T1000 (cell line): ENCODE results near the gene SEC22B.
"Not testable (repeated sequence)": the region's sequence is repeated elsewhere in the genome, so short reads cannot be mapped to it uniquely, and the experiment has no call there.

Source experiments
- DNase-seq: peaks from one replicate; lab custom pipeline; 2025; ENCODE audit warnings: mixed read lengths; lab: John Stamatoyannopoulos, UW

SEC22B gene

DNA sequence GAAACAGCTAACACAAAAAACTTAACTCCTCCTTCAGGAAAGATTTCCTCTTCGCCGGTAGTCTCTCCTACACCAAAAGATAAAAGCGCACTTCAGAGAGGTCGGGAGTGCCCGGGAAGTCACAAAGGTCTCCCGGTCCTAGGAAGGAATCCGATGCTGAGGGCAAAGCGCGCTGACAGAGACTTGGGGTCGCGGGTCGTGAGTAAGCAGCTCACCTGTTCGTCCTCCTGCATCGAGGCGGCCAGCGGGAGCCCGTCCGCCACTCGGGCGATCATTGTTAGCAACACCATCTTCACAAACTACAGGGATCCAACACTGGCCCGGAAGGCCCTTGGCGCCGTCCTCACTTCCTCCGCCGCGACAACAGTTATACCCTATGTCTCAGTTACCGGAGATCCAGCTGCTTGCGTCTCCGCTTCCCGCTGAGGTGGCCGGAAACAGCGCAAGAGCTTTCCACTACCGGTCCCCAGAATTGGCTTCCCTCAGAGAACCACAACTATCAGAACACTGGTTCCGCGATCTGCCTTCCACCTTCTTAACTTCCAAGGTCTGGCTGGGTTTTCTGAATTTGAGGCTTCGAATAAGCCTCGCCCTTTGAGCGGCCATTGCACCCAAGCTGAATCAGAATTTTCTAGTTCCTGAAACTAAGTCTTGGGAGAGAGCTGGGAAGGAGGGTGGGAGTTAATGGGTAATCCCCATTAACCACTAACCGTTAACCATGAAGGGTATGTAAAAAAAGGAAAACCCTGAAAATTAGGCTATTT lies at the start of gene SEC22B:
SEC22B (minus strand) TSS at position 429 of the 764 bp plus-strand sequence; CDS start at position 290, 139 bp downstream.
- DNase-seq = peak; percentile 84

DNA sequence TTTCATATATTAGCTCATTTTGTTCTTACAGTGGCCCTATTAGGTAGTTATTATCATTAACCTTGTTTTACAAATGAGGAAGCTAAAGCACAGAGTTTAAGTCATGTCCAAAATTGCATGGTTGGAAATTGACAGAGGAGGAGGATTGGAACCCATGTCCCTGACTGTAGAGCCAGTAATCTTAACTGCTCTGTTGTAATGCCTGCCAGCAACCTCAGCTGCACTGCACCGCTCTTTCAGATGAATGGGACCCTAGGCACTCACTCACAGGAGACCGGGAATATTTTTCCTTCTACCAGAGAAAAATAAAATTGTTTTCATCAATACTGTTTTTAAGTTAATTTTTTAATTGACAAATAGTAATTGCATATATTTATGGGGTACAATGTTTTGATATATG lies 41.6 kb upstream of the SEC22B start:
- DNase-seq = not testable (repeated sequence)

DNA sequence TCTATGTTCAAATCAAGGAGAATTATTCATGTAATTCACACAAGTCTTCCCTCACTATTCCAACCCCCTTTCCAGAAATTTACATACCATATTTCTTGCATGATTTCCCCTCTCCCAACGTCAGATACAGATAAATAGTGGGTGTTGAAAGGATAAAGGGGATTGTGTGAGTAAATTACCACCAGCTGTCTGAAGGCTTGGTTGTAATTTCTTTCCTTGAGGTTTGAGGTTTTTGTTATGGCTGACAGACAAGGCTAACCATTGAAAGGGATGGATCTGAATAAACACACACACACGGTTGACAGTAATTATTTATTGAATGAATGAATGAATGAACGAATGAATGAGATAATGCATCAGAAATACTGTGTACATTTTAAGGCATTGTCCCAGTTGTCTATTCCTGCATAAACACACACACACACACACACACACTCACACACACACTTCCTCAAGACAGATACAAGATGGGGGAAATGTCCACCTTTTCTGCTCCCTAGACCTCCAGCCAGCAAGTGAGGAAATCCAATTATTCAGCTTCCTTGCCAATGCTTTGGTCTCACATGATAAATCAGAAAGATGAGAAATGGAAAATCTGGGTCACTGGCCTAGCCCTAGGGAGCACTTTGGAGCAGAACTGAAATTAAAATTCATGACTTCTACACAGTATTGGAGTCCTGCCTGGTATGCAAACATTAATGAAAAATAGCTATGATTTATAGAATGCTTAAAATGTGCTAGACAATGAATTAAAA lies 41.0 kb upstream of the SEC22B start:
- DNase-seq = not testable (repeated sequence)

DNA sequence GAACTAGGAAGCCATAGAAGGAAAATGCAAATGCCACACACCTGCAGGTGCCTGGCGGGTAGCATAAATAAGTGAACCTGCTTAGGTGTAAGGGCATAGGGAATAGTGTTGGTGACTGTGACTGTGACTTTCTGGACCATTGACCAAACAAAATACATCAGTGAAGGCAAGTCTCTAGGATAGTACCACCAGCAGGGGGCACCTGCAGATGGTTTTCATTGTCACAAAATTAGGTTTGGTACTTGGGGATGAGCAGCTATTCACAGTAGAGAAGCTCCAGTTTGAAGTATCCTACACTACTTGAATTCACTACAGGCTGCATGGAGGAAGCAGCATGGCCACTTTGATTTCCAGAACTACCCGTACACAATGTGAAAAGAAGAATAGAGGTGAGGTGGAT lies 37.3 kb upstream of the SEC22B start:
- not testable (repeated sequence) for DNase-seq

DNA sequence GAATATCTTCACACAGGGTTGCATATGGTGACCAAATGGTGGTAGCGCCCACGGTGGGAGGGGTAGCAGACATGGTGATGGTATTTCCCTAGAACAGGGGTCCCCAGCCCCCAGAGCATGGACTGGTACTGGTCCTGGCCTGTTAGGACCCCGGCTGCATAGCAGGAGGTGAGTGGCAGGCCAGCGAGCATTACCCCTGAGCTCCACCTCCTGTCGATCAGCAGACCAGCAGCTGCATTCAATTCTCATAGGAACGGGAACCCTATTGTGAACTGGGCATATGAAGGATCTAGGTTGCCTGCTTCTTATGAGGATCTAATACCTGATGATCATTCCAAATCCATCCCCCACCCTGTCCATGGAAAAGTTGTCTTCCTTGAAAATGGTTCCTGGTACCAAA lies 34.4 kb upstream of the SEC22B start:
- not testable (repeated sequence) for DNase-seq

DNA sequence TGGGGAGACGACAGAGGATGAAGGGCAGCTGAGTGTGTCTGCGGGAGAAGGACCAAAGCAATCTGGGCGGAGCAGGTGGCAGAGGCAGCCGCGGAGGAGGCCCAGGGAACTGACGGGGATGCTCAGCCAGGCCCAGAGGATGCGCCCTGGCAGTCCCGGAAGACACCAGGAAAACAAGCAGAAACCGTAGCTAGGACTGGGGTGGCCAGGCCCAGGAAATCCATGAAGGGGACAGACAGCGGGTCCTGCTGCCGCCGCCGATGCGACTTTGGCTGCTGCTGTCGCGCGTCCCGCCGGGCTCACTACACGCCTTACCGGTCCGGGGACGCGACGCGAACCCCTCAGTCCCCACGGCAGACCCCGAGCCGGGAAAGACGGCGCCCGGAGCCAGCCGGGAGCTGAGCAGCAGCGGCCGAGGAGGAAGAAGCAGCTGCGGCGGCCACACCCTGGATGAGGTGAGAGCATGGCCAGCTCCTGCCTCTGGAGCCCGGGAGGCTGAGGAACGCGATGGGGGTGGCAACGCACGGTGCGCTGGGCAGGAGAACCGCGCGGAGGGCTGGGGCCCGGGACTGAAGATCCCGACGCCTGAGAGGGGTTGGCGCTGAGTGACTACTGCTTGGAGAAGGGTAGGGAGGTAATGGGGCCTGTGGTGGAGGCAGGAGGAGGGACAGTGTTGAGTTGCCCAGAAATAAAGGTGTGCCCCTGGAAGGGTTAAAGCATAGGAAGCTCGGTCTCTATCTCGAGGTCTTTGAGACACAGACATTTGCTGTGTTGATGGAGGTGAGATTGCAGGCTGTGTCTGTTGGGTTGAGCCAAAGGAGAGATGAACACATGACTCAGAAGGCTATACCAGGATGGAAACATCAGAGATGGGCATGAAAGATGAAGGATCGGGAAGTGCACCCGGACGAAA lies 20.8 kb upstream of the SEC22B start:
- DNase-seq = not testable (repeated sequence)

DNA sequence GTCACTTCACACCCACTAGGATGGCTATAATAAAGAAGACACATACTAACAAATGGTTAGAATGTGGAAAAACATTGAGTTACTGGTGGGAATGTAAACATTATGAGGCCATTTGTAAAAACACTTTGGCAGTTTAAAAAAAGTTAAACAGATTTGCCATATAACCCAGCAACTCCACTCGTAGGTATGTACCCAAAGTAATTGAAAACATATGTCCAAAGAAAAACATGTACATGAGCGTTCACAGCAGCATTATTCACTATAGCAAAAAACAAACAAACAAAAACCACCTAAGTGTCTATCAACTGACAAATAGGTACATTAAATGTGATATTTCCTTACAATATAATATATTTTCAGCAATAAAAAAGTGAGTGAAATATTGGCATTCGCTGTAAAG lies 12.3 kb upstream of the SEC22B start:
- not testable (repeated sequence) for DNase-seq

DNA sequence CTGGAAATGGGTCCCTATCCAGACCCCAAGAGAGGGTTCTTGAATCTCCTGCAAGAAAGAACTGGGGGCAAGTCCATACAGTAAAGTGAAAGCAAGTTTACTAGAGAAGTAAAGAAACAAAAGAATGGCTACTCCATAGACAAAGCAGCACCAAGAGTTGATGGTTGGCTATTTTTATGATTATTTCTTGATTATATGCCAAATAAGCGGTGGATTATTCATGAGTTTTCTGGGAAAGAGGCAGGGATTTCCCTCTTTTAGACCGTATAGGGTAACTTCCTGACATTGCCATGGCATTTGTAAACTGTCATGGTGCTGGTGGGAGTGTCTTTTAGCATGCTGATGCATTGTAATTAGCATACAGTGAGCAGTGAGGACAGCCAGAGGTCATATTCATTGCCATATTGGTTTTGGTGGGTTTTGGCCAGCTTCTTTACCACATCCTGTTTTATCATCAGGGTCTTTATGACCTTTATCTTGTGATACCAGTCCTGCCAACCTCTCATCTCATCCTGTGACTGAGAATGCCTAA lies 5.9 kb upstream of the SEC22B start:
- DNase-seq = not testable (repeated sequence)

DNA sequence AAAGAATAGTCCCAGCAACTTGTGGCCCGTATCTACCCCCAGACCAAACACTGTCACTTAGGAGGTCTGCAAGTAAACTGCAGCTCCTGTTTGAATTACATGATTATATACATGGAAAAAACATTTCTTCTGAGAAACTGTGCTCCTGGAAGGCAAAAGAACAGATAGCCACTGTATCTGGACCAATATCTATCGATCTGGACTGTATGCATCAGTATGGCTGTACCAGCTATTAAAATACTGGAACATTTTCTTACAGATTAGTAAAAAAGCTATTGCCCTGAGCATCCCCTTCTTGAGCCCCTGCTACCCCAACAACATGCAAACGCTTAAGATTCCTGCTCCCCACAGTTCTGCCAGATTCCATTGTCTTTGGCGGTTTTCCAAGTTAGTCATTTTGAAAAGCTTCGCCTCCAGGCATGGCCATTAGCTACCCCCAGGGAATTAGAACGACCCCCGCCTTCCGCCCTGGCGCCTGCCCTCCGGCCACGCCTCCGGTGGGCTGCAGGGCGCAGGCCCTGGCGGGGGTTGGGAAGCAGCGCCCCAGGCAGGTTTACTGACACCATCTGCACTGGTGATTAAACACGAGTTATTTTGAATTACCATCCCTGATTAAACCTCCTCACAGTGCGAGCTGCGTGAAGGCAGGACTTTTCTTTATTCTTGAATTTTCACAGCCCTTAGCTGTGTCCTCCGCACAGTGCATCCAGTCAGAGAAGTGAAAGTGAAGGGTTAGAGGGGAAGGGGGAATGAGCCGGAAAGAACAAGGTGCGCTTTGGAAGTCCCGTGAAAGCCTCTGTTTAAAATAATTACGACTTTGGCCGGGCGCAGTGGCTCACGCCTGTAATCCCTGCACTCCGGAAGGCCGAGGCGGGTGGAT lies 3.7 kb upstream of the SEC22B start:
- DNase-seq = peak; percentile 79

DNA sequence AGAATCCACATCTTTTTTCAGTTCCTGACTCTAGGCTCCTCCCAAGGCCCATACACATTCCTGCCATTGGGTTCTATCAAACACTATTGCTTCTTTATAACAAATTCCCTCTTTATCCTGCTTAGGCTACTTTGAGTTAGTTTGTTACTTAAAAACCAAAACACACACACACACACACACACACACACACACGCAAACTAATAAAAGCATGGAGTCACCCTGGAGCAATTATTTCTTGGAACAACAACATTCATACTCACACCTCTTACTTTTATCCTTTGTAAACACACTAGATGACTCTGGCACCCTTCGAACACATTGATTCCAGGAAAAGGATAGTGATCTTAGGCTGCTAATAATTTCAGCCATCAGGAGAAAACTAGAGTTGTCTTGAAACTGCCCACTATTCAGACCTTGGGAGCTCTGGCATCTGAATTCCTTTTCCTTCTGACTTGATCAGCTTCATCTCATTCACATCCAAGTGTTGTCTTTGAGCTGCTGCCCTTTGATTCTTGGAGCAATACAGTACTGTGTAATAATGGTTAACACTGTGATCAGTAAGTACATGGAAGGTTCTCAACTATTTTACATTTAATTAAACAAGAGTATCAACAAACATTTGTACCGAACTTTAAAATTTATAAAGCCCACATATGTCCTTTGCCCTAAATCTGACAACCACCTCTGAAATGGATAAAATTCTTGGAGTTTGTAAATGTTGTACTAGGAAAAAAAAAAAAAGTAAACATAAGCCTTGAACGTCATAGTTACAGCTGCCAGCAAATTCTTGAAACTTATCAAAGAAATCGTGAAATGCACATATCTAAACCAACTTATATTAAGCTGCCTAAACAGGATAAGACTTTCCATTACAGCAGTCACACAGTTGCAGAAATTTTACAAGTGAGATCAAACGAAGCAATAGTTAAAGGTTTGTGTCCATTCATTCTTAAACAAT lies 2.8 kb upstream of the SEC22B start:
- no peak for DNase-seq

DNA sequence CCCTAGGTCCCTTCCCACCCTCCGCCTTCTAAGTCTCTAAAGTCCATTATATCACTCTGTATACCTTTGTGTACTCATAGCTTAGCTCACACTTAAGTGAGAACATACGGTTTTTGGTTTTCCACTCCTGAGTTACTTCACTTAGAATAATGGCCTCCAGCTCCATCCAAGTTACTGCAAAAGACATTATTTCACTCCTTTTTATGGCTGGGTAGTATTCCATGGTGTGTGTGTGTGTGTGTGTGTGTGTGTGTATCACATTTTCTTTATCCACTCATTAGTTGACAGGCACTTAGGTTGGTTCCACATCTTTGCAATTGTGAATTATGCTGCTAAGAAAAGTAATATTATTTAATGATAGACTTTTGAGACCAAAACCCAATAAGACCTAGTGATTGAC lies 1.7 kb upstream of the SEC22B start:
- not testable (repeated sequence) for DNase-seq

DNA sequence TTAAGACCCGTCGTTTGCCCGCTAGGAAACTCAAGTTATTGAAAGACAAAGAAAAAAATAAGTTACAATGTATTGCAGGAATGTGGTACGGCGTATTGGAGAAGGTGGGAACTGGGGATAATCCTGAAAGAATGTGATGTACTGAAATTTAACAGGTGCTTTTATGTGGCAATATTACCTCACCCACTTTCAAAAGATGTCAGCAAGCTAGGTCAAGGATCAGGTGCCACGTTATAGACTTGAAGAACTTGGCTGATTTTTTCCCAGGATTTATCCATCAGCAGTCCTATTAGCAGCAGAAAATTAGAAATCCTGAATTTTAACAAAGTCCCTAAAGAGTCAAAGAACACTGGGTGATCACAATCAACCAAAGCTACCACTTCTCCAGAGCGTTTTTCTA lies 632 bp downstream of the SEC22B start:
- not testable (repeated sequence) for DNase-seq

DNA sequence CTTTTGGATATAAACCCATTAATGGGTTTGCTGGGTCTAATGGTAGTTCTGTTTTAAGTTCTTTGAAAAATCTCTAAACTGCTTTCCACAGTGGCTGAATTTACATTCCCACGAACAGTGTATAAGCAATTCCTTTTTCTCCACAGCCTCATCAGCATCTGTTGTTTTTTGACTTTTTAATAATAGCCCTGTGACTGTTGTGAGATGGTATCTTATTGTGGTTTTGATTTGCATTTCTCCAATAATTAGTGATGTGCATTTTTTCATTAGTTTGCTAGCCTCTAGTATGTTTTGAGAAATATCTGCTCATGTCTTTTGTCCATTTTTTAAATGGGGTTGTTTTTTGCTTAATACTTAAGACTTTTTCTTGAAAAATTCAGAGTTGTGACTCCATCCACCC lies 11.6 kb downstream of the SEC22B start:
- DNase-seq = not testable (repeated sequence)

DNA sequence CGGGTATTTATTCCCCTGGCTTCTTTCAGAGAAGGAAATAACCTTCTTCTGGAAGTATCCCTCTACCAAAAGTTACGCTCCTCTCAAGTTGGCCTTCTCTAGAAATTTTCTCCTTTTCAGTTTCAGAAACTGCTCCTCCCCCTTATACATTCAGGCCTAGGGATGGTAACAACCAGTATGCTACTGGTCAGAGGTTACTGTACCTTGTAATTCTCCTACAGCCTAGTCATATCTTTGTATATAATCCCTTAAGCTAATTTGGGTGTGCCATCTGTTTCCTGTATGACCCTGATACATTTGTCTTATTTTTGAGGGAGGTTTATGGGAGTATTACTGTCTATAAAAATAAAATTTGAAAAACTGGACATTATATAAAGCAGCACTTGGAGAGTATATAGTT lies 14.3 kb downstream of the SEC22B start:
- not testable (repeated sequence) for DNase-seq

DNA sequence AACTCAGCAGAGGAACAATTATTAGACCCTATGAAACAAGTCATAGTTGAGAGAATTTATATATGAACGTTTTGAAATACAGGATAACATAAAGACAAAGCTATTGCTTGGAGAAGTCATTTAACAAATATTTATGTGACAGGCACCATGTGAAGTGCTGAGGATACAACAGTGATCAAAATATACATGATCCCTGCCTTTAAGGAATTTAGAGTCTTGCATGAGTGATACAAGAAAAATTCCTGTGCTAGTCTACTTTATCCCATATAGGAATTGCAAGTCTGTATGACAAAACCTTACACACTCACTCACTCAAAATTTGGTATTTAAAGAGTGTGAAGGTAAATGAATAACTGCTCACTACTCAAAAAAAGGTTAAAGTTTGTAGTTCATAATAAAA lies 17.8 kb downstream of the SEC22B start:
- DNase-seq = not testable (repeated sequence)

DNA sequence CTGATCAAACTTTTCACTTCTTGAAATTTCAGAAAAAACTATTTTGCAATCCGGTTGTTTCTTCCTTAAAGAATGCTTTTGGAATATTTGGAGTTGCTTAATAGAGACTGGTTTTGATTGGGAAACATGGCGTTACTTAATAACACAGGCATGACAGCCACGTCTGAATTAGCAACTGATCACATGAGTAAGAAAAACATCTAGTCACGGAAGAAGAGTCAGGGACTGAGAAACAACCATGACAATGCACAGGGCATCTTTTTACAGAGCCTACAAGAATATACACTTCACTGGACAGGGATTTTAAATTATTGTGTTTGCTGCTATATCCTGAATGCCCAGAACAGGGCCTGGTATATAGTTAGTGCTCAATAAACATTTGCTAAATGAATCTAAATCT lies 18.2 kb downstream of the SEC22B start:
- DNase-seq = not testable (repeated sequence)

DNA sequence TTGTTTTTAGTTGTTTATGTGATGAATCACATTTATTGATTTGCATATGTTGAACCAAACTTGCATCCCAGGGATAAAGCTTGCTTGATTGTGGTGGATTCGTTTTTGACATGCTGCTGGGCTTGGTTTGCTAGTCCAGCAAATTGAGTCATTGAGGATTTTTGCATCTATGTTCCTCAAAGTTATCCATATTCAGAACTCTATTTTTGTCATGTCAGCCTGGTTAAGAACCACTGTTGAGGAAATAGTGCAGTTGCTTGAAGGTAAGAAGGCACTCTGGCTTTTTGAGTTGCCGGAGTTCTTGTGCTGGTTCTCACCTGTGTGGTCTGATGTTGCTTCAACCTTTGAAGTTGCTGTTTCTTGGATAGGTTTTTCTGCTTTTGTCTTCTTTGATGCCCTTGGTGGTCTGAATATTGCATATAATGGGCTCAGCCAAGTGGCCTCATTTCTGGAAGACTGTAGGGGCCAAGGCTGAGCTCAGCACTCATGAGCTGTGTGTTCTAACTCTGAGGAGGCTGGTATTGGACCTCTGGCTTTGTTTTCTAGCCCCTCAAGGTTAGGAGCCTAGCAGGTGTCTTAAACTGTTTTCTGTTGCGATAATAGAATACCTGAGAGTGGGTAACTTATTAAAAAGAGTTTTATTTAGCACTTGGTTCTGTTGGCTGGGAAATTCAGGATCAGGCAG lies 26.0 kb downstream of the SEC22B start:
- not testable (repeated sequence) for DNase-seq

DNA sequence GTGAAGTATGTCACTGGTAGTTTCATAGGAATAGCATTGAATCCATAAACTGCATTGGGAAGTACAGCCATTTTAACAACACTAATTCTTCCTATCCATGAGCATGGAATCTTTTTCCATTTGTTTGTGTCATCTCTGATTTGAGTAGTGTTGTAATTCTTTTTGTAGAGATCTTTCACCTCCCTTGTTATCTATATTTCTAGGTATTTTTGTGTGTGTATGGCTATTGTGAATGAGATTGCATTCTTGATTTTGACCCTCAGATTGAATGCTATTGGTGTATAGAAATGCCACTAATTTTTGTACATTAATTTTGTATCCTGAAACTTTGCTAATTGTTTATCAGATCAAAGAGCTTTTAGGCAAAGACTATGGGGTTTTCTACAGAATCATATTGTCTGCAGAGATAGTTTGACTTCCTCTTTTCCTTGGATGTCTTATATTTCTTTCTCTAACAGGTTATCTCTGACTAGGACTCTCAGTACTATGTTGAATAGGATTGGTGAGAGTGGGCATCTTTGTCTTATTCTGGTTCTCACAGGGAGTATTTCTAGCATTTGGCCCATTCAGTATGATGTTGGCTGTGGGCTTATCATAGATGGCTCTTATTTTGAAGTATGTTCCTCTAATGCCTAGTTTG lies 26.8 kb downstream of the SEC22B start:
- not testable (repeated sequence) for DNase-seq

DNA sequence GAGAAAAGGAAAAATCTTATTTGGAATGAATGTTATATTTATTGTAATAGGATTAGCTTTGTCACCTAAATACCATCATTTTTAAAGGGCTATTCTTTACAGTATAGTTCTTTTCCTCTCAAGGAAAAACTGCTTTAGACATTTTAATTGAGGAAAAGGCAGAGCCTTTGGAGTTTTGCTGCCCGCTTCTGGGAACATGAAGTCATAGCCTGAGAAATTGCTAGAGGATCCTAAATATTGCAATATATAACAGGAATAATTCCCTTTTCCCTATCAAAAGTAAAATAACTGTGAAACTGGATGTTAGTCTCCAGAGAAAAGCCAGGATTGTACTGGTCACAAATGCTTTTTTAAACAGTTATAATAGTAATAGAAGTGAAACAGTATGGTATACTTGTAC lies 30.5 kb downstream of the SEC22B start:
- not testable (repeated sequence) for DNase-seq
